Sigmoid colon (tissue), 7 donors: ENCODE results near the gene ACAT2. TPM values are rescaled to one million over a fixed set of nuclear protein-coding genes. Genes with fewer than 3 reads are reported as not detected.

Source experiments
- DNase-seq: peaks from one replicate; pipeline ENCODE4 v3.0.0-alpha.2; 2019
- H3K27ac ChIP-seq, 4 donors: fragments of 200-600 bp; sonication (generic); one replicate each; pipeline ENCODE4 v1.5.1; 2016 to 2019; ENCODE audit warnings: mild to moderate bottlenecking in 1 of 4
- H3K27me3 ChIP-seq, 3 donors: fragments of 200-600 bp; sonication (generic); one replicate each; pipeline ENCODE4 v1.5.1; 2019; ENCODE audit warnings: mild to moderate bottlenecking in 1 of 3
- H3K36me3 ChIP-seq, 4 donors: fragments of 200-600 bp; sonication (generic); one replicate each; pipeline ENCODE4 v1.5.1; 2016 to 2019
- H3K4me1 ChIP-seq, 4 donors: fragments of 200-600 bp; sonication (generic); one replicate each; pipeline ENCODE4 v1.5.1; 2017 to 2019
- H3K4me3 ChIP-seq, 4 donors: fragments of 200-600 bp; sonication (generic); one replicate each; pipeline ENCODE4 v1.5.1; 2017 to 2019; ENCODE audit warnings: mild to moderate bottlenecking in 2 of 4, moderate library complexity in 1 of 4
- H3K9me3 ChIP-seq, 4 donors: fragments of 200-600 bp in 3 of 4; sonication (generic) in 3 of 4; one replicate each; pipeline versions ENCODE4 v1.5.1 to v1.6.1; 2013 to 2019
- CTCF ChIP-seq, 4 experiments: fragments of 450-650 bp in 3 of 4; fragments of 200-600 bp in 1 of 4; IDR thresholded peaks; one replicate each; pipeline ENCODE4 v1.5.1; 2016 to 2019; ENCODE audit warnings: antibody characterized with exemption in 4 of 4, mild to moderate bottlenecking in 3 of 4, moderate library complexity in 2 of 4
- EP300 ChIP-seq, 4 donors: sonication (generic); formaldehyde crosslinking; IDR thresholded peaks; one replicate each; pipeline ENCODE4 v1.6.1; 2017; ENCODE audit warnings: antibody characterized with exemption in 4 of 4
- POLR2A ChIP-seq, 2 donors: fragments of 450-650 bp; IDR thresholded peaks; one replicate each; pipeline ENCODE4 v1.6.1; 2016; ENCODE audit warnings: antibody characterized with exemption in 2 of 2, mild to moderate bottlenecking in 2 of 2, moderate library complexity in 2 of 2
- POLR2AphosphoS5 ChIP-seq, 4 donors: sonication (generic); formaldehyde crosslinking; IDR thresholded peaks; one replicate each; pipeline ENCODE4 v1.6.1; 2017; ENCODE audit warnings: antibody characterized with exemption in 4 of 4
- WGBS, 2 donors: extraction: QIAGEN DNeasy Blood & Tissue Kit; methylation state at CpG; one replicate each; pipeline ENCODE4 v1.1.7; 2013; 5-methylcytosine and 5-hydroxymethylcytosine counted together
- intact Hi-C: fragments of 100-400 bp; cut with DNase I; formaldehyde crosslinking; loops from one replicate; pipeline ENCODE4 v1.15.1; 2023
- polyA plus RNA-seq, 3 donors: library from polyadenylated mRNA; stranded (reverse); fragments of 200-250 nt; gene quantifications; one replicate each; pipeline ENCODE4 v1.2.3, GENCODE V29; 2013
- total RNA-seq, 4 donors: library from RNA; depleted of rRNA; stranded (reverse); fragments of >200 nt; gene quantifications; one replicate each; pipeline ENCODE4 v1.1.0, GENCODE V29; 2016
- donor health status: healthy with polysubstance abuse.
- donor health status: Bipolar disorder and iron deficiency.
- donor health status: healthy.

The ACAT2 gene
- total and polyA plus RNA-seq, 7 donors = 4.1 to 85.1 (median 12.1) TPM

- intact Hi-C loops = no loop called here
- Histone ChIP-seq H3K4me3 (no peak overlapping the region), H3K27ac (no peak overlapping the region), H3K9me3 (no peaks in the 10 kb centered on the region), H3K36me3 (peaks cover 0 to 12% (median 3%) of the 10 kb centered on the region in 4 donors), H3K27me3 (no peaks in the 10 kb centered on the region), H3K4me1 (no peaks in the 10 kb centered on the region)
- no peak for TF ChIP-seq POLR2AphosphoS5 (IDR thresholded peaks at IDR 0.05)
- no peak for TF ChIP-seq CTCF (IDR thresholded peaks at IDR 0.05)
- DNase-seq = no peak
- WGBS, 2 donors = 23 to 68% methylated on average over 10 of the region's 10 CpGs
These were observed 42.7 kb downstream of the ACAT2 start for GRCh38 chr6:159804504-159804903.

- H3K27ac ChIP-seq = no peak overlapping the region
- 90 to 94% methylated on average over 6 of the region's 6 CpGs for WGBS, 2 donors
- no peaks in the 10 kb centered on the region for H3K9me3 ChIP-seq
- intact Hi-C loops = no loop called here
- TF ChIP-seq CTCF (IDR thresholded peaks at IDR 0.05) (no peak), EP300 (IDR thresholded peaks at IDR 0.05) (no peak), POLR2A (IDR thresholded peaks at IDR 0.05) (no peak), POLR2AphosphoS5 (IDR thresholded peaks at IDR 0.05) (no peak)
- no peak overlapping the region for H3K4me3 ChIP-seq
- no peak for DNase-seq
- peaks cover 0 to 4% (median 0%) of the 10 kb centered on the region in 4 donors for H3K36me3 ChIP-seq
- no peaks in the 10 kb centered on the region for H3K27me3 ChIP-seq
- no peaks in the 10 kb centered on the region for H3K4me1 ChIP-seq
These were observed 43.7 kb downstream of the ACAT2 start for GRCh38 chr6:159805440-159806020.

GRCh38 chr6:159806021-159806458 is 44.2 kb downstream of the ACAT2 start:
- Histone ChIP-seq H3K9me3 (no peaks in the 10 kb centered on the region), H3K4me3 (no peak overlapping the region), H3K4me1 (no peaks in the 10 kb centered on the region), H3K36me3 (peaks cover 0 to 4% (median 0%) of the 10 kb centered on the region in 4 donors), H3K27me3 (no peaks in the 10 kb centered on the region), H3K27ac (no peak overlapping the region)
- no peak for DNase-seq
- WGBS, 2 donors = 95 to 96% methylated on average over 9 of the region's 9 CpGs
- intact Hi-C loops = no loop called here
- TF ChIP-seq POLR2A (IDR thresholded peaks at IDR 0.05) (no peak), CTCF (IDR thresholded peaks at IDR 0.05) (no peak), POLR2AphosphoS5 (IDR thresholded peaks at IDR 0.05) (no peak), EP300 (IDR thresholded peaks at IDR 0.05) (no peak)

- TF ChIP-seq EP300 (IDR thresholded peaks at IDR 0.05) (no peak), POLR2AphosphoS5 (IDR thresholded peaks at IDR 0.05) (no peak), CTCF (IDR thresholded peaks at IDR 0.05) (no peak), POLR2A (IDR thresholded peaks at IDR 0.05) (no peak)
- 23 to 74% methylated on average over 5 of the region's 5 CpGs for WGBS, 2 donors
- Histone ChIP-seq H3K4me3 (no peak overlapping the region), H3K4me1 (no peaks in the 10 kb centered on the region), H3K36me3 (peaks cover 0 to 4% (median 0%) of the 10 kb centered on the region in 4 donors), H3K27me3 (no peaks in the 10 kb centered on the region), H3K27ac (no peak overlapping the region), H3K9me3 (no peaks in the 10 kb centered on the region)
- DNase-seq = no peak
- intact Hi-C loops = no loop called here
These were observed 45.5 kb downstream of the ACAT2 start for GRCh38 chr6:159807150-159807858.
